Esophagus muscularis mucosa (tissue), 4 donors: ENCODE data around the gene PXDN.

Experiments used
- EP300 ChIP-seq: sonication (generic); formaldehyde crosslinking; IDR thresholded peaks from one replicate; pipeline ENCODE4 v1.6.1; 2017; ENCODE audit warnings: antibody characterized with exemption
- POLR2A ChIP-seq: fragments of 450-650 bp; IDR thresholded peaks from one replicate; pipeline ENCODE4 v1.6.1; 2017; ENCODE audit warnings: antibody characterized with exemption, moderate library complexity, mild to moderate bottlenecking, low read depth
- POLR2AphosphoS5 ChIP-seq, 2 donors: sonication (generic); formaldehyde crosslinking; IDR thresholded peaks; one replicate each; pipeline ENCODE4 v1.6.1; 2017; ENCODE audit warnings: antibody characterized with exemption in 2 of 2
- TF ChIP-seq, protein P1 (sequence below), 3 experiments: fragments of 200-600 bp in 2 of 3; fragments of 450-650 bp in 1 of 3; sonication (generic) in 2 of 3; IDR thresholded peaks; one replicate each; pipeline ENCODE4 v1.5.1; 2017 to 2019; ENCODE audit warnings: antibody characterized with exemption in 3 of 3, mild to moderate bottlenecking in 2 of 3, moderate library complexity in 1 of 3

DNA sequence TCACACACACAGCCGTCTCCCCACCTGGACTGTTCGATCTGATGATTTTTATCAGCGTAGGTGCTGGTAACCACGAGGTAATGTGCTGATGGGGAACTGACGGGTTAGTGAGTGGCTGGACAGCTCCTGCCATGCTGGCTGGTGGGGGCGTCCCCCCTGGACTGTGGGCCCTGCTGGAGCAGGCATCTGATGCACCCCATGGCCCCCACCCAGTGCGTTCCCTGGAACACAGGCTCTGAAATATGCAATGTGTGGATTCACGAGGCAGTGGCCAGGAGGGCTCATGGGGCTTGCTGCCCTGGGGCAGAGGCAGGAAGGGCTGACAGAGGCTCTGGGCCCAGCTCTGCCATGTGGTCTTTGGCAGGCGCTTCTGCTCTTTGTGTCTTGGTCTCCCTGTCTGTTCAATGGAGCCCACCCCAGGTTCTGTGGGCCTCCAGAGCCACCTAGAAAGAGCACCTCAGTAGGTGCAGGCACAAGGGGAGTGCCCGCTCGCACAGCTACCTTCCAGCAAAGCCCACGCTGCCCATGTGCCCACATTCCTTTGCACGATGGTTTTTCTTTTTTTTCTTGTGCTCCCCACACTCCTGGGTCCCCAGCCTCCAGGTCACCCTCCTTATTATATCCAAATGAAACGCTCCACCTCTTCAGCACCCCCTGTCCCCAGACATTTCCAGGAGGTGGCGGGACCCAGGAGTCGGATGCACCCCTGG is 10.3 kb upstream of the PXDN start:
- TF ChIP-seq, protein P1, sequence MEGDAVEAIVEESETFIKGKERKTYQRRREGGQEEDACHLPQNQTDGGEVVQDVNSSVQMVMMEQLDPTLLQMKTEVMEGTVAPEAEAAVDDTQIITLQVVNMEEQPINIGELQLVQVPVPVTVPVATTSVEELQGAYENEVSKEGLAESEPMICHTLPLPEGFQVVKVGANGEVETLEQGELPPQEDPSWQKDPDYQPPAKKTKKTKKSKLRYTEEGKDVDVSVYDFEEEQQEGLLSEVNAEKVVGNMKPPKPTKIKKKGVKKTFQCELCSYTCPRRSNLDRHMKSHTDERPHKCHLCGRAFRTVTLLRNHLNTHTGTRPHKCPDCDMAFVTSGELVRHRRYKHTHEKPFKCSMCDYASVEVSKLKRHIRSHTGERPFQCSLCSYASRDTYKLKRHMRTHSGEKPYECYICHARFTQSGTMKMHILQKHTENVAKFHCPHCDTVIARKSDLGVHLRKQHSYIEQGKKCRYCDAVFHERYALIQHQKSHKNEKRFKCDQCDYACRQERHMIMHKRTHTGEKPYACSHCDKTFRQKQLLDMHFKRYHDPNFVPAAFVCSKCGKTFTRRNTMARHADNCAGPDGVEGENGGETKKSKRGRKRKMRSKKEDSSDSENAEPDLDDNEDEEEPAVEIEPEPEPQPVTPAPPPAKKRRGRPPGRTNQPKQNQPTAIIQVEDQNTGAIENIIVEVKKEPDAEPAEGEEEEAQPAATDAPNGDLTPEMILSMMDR (IDR thresholded peaks at IDR 0.05), result no peak
- no peak for TF ChIP-seq POLR2A
- TF ChIP-seq POLR2AphosphoS5 (IDR thresholded peaks at IDR 0.05), result no peak
- TF ChIP-seq EP300, result no peak
